GM19452 (cell line): ENCODE data around the gene PHLDB3.

Experiments used
- ATAC-seq: cut with Tn5 transposase; IDR thresholded peaks from one replicate; pipeline ENCODE4 v1.9.1; 2021; ENCODE audit not compliant: unreplicated experiment

Gene PHLDB3

GRCh38 chr19:43501661-43502418 is 2.7 kb downstream of the PHLDB3 start:
- ATAC-seq, result no peak

DNA sequence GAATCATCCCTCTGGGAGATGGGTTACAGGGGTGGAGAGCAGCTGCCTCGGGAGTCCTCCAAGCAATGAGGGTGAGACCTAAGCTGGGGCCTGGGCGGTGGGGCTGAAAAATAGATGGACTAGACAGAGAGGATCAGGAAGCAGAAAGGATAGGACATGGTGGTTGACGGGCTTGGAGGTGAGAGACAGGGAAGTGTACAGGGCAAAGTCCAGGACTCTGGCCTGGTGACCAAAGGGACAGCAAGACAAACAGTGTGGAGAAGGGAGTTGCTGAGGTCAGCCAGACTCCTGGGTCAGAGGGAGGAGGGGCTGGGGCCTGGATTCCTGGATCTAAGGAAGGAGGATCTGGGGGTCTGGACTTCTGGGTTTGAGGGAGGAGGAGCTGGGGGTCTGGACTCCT is 5.5 kb downstream of the PHLDB3 start:
- ATAC-seq, result no peak

DNA sequence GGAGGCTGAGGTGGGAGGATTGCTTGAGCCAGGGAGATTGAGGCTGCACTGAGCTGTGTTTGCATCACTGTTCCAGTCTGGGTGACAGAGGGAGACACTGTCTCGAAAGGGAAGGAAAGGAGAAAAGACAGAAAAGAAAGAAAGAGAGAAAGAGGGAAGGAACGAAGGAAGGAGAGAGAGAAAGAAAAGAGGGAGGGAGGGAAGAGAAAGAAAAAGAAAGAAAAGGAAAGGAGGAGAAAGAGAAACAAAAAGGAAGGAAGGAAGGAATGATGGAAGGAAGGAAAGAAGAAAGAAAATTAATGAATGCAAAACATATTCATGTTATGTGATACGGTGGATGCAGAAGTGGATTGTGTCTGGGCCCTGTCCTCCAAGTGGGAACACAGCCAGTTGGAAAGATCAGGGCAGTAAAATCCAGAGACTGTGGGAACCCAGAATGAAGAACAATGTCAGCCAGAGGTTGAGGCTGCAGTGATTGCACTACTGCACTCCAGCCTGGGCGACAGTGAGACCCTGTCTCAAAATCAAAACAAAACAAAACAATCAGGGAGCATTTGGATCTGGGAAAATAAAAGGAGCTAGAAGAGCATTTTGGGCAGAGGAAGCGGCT is 6.2 kb downstream of the PHLDB3 start:
- ATAC-seq, result no peak

GRCh38 chr19:43496960-43497359 is 7.6 kb downstream of the PHLDB3 start:
- ATAC-seq, result no peak

GRCh38 chr19:43495082-43495481 is 9.5 kb downstream of the PHLDB3 start:
- no peak for ATAC-seq

DNA sequence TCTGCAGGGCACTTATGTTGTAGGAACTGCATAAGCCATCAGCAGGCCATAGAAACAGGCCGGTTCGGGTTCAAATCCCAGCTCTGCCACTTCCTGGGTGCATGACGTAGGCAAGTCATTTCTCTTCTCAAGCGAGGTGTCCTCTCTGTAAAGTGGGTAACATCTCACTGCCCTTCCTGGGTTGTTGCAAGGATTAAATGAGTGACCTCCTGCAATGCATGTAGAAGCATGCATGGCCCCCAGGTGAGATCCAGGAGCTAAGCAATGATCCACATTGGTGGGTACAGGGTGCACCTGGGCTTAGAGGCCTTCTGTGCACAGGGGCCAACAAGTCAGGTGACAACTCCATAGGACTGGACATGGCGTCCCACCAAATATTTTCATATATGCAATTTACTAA is 13.8 kb downstream of the PHLDB3 start:
- no peak for ATAC-seq

GRCh38 chr19:43489979-43490599 is 14.5 kb downstream of the PHLDB3 start:
- no peak for ATAC-seq

DNA sequence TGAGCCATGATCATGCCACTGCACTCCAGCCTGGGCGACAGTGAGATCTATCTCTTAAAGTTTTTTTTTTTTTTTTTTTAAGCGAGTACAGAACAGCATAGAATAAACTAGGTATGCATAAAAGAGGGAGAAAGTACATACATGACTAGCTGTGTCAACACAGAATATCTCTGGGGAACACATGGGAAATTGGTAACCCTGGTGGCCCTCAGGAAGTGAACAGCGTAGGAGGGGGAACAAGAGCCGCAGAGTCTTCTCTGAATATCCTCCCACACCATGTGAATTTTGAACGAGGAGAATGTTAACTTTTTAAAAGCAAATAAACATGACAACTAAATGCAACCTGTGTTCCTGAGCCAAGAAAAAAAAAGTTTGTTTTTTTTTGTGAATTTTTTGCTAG is 15.2 kb downstream of the PHLDB3 start:
- no peak for ATAC-seq

DNA sequence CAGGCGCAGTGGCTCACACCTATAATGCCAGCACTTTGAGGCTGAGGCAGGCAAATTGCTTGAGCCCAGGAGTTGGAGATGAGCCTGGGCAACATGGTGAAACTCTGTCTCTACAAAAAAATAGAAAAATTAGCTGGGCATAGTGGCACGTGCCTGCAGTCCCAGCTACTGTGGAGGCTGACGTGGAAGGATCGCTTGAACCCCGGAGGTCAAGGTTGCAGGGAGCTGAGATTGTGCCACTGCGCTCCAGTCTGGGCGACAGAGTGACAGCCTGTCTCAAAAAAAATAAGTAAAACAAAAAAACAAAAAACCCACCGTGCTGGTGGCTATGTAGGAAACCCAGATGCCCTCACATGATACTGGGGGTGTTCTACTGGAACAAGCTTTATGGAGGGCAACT is 16.4 kb downstream of the PHLDB3 start:
- no peak for ATAC-seq

- no peak for ATAC-seq
Measured at GRCh38 chr19:43486412-43486811, 18.1 kb downstream of the PHLDB3 start.

DNA sequence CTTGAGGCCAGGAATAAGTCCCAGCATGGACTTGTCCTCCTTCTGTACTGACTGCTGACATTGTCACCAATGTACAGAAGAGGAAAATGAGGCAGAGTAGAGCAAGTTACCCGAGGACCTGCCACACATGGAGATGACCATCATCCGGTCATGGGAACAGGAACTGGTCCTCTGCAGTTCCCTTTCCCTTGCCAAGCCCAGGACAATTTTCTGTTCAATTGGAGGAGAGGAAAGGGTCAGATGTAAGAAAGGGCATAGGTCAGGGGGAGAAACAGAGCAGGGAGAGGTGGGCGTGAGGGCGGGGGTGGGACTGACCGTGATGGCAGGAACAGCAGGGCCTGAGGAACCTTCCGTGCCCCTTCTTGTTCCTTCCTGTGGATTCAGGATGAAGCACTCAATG is 18.6 kb downstream of the PHLDB3 start:
- ATAC-seq, result no peak

- no peak for ATAC-seq
Measured at GRCh38 chr19:43483281-43483680, 21.3 kb downstream of the PHLDB3 start.

GRCh38 chr19:43482193-43482592 is 22.4 kb downstream of the PHLDB3 start:
- ATAC-seq, result no peak

DNA sequence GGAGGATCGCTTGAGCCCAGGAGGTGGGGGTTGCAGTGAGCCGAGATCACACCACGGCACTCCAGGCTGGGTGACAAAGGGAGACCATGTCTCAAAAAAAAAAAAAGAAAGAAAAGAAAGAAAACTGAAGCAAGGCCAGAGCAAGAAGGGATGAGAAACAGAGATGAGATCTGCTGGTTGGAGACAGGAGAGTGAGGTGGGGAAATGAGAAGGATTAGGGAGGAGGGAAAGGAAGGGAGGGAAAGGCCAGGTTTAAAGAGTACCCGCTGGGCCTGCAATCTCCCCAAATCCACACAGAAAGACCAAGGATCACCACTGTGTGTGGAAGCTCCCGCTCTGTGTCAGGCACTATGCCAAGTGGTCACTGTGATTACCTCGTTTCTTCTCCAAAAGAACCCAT is 22.8 kb downstream of the PHLDB3 start:
- no peak for ATAC-seq

- no peak for ATAC-seq
Measured at GRCh38 chr19:43480574-43480973, 24.0 kb downstream of the PHLDB3 start.

- ATAC-seq, result no peak
Measured at GRCh38 chr19:43479961-43480561, 24.5 kb downstream of the PHLDB3 start.

DNA sequence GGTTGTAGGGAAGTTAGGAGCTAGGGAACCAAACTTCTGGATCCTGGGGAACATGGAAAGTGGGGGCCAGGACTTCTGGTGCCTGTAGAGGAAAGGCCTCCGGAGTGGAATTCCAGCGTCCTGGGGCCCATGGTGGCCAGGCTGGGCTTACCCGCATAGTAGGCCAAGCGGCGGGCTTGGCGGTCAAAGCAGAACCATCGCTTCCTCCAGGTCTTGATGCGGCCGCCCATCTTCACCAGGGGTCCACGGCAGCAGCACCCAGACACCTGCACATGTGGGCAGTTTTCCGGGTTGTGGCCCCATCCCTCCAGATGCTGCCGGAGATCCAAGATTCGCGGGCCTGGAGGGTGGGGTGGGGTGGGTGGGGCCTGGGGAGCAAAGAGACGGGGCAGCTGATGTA is 25.3 kb downstream of the PHLDB3 start:
- ATAC-seq, result no peak

DNA sequence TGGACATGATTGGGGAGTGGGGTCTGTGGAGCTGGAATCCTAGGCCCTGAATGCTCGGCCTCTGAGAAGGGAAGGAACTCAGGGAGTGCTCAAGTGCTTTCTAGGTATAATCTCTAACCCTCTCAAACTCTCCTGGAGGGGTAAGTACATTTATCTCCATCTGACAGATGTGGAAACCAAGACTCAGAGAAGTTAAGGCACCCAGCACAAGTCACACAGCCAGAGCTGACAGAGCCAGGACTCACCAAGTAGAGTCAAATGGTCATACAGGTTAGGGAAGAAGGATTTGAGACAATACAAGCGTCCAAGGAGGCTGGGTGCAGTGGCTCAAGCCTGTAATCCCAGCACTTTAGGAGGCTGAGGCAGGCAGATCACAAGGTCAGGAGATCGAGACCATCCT is 26.2 kb downstream of the PHLDB3 start:
- no peak for ATAC-seq

- no peak for ATAC-seq
Measured at GRCh38 chr19:43476606-43477005, 27.9 kb downstream of the PHLDB3 start.

- ATAC-seq, result peak; percentile 70
Measured at GRCh38 chr19:43474986-43475705, 29.4 kb downstream of the PHLDB3 start.

- ATAC-seq, result no peak
Measured at GRCh38 chr19:43474487-43474886, 30.1 kb downstream of the PHLDB3 start.
